Measurements from ENCODE around the gene IL4R. TPM values are rescaled to one million over a fixed set of nuclear protein-coding genes. Genes with fewer than 3 reads are reported as not detected.

The IL4R gene
- total and polyA plus RNA-seq, 2 of the 13 experiments (the other 11 are each of a cell fraction or from before 2014, with no cell fraction given) = 15.9 to 49.6 TPM

DNA sequence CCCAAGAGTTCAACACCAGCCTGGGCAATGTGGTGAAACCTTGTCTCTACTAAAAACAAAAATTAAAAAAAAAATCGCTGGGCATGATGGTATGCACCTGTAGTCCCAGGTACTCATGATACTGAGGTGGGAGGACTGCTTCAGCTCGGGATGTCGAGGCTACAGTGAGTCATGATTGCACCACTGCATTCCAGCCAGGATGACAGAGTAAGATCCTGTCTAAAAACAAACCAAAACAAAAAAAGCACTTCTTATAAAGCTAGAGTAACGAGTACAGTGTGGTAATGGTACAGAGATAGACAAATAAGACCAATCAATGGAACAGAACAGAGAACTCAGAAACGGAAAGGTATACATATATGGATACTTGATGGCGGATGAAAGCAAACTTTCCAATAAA lies 49.6 kb upstream of the IL4R start (continued):
- TF ChIP-seq, protein P1, sequence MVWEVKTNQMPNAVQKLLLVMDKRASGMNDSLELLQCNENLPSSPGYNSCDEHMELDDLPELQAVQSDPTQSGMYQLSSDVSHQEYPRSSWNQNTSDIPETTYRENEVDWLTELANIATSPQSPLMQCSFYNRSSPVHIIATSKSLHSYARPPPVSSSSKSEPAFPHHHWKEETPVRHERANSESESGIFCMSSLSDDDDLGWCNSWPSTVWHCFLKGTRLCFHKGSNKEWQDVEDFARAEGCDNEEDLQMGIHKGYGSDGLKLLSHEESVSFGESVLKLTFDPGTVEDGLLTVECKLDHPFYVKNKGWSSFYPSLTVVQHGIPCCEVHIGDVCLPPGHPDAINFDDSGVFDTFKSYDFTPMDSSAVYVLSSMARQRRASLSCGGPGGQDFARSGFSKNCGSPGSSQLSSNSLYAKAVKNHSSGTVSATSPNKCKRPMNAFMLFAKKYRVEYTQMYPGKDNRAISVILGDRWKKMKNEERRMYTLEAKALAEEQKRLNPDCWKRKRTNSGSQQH (CRISPR knock-in tag; IDR thresholded peaks at IDR 0.05; ENCODE audit: low read depth) = 0 out of 2 replicates have a peak, but pooled peaks have one; percentile 47
- no peak for TF ChIP-seq ZNF44 (CRISPR knock-in tag; IDR thresholded peaks at IDR 0.05)
- no peak for TF ChIP-seq PRMT3 (CRISPR knock-in tag; IDR thresholded peaks at IDR 0.05; ENCODE audit: borderline replicate concordance, low read depth)
- no peak for TF ChIP-seq ZNF724P (CRISPR knock-in tag; IDR thresholded peaks at IDR 0.05; ENCODE audit: borderline replicate concordance)
- no peak for TF ChIP-seq PAF1 (CRISPR knock-in tag; IDR thresholded peaks at IDR 0.05)
- TF ChIP-seq SMARCE1 (IDR thresholded peaks at IDR 0.05; ENCODE audit: borderline replicate concordance) = no peak
- peak; percentile 77; the same call in 1 of the 2 replicates for TF ChIP-seq ETV5 (CRISPR knock-in tag; IDR thresholded peaks at IDR 0.05; ENCODE audit: borderline replicate concordance)
- TF ChIP-seq ZNF564 (CRISPR knock-in tag; IDR thresholded peaks at IDR 0.05) = no peak
- no peak for TF ChIP-seq ZNF703 (CRISPR knock-in tag; IDR thresholded peaks at IDR 0.05; ENCODE audit: borderline replicate concordance)
- TF ChIP-seq, protein P2, sequence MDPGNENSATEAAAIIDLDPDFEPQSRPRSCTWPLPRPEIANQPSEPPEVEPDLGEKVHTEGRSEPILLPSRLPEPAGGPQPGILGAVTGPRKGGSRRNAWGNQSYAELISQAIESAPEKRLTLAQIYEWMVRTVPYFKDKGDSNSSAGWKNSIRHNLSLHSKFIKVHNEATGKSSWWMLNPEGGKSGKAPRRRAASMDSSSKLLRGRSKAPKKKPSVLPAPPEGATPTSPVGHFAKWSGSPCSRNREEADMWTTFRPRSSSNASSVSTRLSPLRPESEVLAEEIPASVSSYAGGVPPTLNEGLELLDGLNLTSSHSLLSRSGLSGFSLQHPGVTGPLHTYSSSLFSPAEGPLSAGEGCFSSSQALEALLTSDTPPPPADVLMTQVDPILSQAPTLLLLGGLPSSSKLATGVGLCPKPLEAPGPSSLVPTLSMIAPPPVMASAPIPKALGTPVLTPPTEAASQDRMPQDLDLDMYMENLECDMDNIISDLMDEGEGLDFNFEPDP (CRISPR knock-in tag; conservative IDR thresholded peaks at IDR 0.05) = no peak
- TF ChIP-seq SP2 (CRISPR knock-in tag; IDR thresholded peaks at IDR 0.05) = no peak
- no peak for TF ChIP-seq MEIS1 (CRISPR knock-in tag; IDR thresholded peaks at IDR 0.05; ENCODE audit: borderline replicate concordance)
- TF ChIP-seq, protein P3, sequence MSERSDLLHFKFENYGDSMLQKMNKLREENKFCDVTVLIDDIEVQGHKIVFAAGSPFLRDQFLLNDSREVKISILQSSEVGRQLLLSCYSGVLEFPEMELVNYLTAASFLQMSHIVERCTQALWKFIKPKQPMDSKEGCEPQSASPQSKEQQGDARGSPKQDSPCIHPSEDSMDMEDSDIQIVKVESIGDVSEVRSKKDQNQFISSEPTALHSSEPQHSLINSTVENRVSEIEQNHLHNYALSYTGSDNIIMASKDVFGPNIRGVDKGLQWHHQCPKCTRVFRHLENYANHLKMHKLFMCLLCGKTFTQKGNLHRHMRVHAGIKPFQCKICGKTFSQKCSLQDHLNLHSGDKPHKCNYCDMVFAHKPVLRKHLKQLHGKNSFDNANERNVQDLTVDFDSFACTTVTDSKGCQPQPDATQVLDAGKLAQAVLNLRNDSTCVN (CRISPR knock-in tag; IDR thresholded peaks at IDR 0.05; ENCODE audit: borderline replicate concordance) = no peak
- TF ChIP-seq ZNF292 (CRISPR knock-in tag; IDR thresholded peaks at IDR 0.05; ENCODE audit: borderline replicate concordance, low read depth) = 0 out of 2 replicates have a peak, but pooled peaks have one; percentile 20
- TF ChIP-seq ARNT (IDR thresholded peaks at IDR 0.05) = no peak
- no peak for TF ChIP-seq GFI1 (CRISPR knock-in tag; IDR thresholded peaks at IDR 0.05; ENCODE audit: borderline replicate concordance)
- TF ChIP-seq SP1 (IDR thresholded peaks at IDR 0.05) = no peak
- no peak for TF ChIP-seq SP1 (CRISPR knock-in tag; IDR thresholded peaks at IDR 0.05)
- no peak for TF ChIP-seq BORCS8-MEF2B (CRISPR knock-in tag; IDR thresholded peaks at IDR 0.05)
- 0 out of 2 replicates have a peak, but pooled peaks have one; percentile 59 for TF ChIP-seq SMAD3 (CRISPR knock-in tag; IDR thresholded peaks at IDR 0.05)
- TF ChIP-seq ZFP37 (CRISPR knock-in tag; IDR thresholded peaks at IDR 0.05; ENCODE audit: borderline replicate concordance) = no peak
- TF ChIP-seq ZNF547 (CRISPR knock-in tag; IDR thresholded peaks at IDR 0.05) = no peak
- TF ChIP-seq FOXP1 (IDR thresholded peaks at IDR 0.05) = no peak
- peak; percentile 45; the same call in 1 of the 2 replicates for TF ChIP-seq FOXP1 (CRISPR knock-in tag; IDR thresholded peaks at IDR 0.05)
- TF ChIP-seq, protein P4, sequence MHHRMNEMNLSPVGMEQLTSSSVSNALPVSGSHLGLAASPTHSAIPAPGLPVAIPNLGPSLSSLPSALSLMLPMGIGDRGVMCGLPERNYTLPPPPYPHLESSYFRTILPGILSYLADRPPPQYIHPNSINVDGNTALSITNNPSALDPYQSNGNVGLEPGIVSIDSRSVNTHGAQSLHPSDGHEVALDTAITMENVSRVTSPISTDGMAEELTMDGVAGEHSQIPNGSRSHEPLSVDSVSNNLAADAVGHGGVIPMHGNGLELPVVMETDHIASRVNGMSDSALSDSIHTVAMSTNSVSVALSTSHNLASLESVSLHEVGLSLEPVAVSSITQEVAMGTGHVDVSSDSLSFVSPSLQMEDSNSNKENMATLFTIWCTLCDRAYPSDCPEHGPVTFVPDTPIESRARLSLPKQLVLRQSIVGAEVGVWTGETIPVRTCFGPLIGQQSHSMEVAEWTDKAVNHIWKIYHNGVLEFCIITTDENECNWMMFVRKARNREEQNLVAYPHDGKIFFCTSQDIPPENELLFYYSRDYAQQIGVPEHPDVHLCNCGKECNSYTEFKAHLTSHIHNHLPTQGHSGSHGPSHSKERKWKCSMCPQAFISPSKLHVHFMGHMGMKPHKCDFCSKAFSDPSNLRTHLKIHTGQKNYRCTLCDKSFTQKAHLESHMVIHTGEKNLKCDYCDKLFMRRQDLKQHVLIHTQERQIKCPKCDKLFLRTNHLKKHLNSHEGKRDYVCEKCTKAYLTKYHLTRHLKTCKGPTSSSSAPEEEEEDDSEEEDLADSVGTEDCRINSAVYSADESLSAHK (CRISPR knock-in tag; IDR thresholded peaks at IDR 0.05; ENCODE audit: borderline replicate concordance) = no peak
- TF ChIP-seq KDM1A (CRISPR knock-in tag; IDR thresholded peaks at IDR 0.05) = peak; percentile 62; the same call in 1 of the 2 replicates
- TF ChIP-seq, protein P5, sequence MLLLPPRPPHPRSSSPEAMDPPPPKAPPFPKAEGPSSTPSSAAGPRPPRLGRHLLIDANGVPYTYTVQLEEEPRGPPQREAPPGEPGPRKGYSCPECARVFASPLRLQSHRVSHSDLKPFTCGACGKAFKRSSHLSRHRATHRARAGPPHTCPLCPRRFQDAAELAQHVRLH (CRISPR knock-in tag; IDR thresholded peaks at IDR 0.05; ENCODE audit: borderline replicate concordance, low read depth) = no peak

Data from HepG2 (cell line).